GM23338 (cell line): Measurements from ENCODE around the gene SGO2. TPM values are rescaled to one million over a fixed set of nuclear protein-coding genes. Genes with fewer than 3 reads are reported as not detected.

ENCODE experiments used
- ATAC-seq: fragments of 200-7000 bp; cut with Tn5 transposase; 3 replicates; pipeline ENCODE4 v1.9.1; 2020
- DNase-seq: peaks from one replicate; pipeline ENCODE4 v3.0.0-alpha.2; 2015; ENCODE audit warnings: low spot score
- H2AFZ ChIP-seq: fragments of 200-600 bp; sonication (generic); 2 replicates; pipeline ENCODE4 v1.8.0; 2016; ENCODE audit warnings: antibody characterized with exemption, mild to moderate bottlenecking, moderate library complexity
- H3F3A ChIP-seq: fragments of 200-600 bp; sonication (generic); replicated peaks from 2 replicates; pipeline ENCODE4 v1.8.0; 2017; ENCODE audit warnings: antibody characterized with exemption, mixed run types, low read depth
- H3K27ac ChIP-seq: fragments of 200-600 bp; sonication (generic); 2 replicates; pipeline ENCODE4 v1.6.1; 2016; ENCODE audit warnings: low read depth
- H3K27me3 ChIP-seq: fragments of 200-600 bp; sonication (generic); 2 replicates; pipeline ENCODE4 v1.8.0; 2016; ENCODE audit warnings: mild to moderate bottlenecking, mixed run types, moderate library complexity; ENCODE audit not compliant: insufficient read depth
- H3K36me3 ChIP-seq: fragments of 200-600 bp; sonication (generic); 2 replicates; pipeline ENCODE4 v1.8.0; 2016; ENCODE audit warnings: mild to moderate bottlenecking; ENCODE audit not compliant: insufficient read depth
- H3K4me1 ChIP-seq: fragments of 200-600 bp; sonication (generic); 2 replicates; pipeline ENCODE4 v1.8.0; 2016; ENCODE audit warnings: mild to moderate bottlenecking, moderate library complexity; ENCODE audit not compliant: insufficient read depth
- H3K4me2 ChIP-seq: fragments of 200-600 bp; sonication (generic); 2 replicates; pipeline ENCODE4 v1.7.1; 2017; ENCODE audit warnings: mixed run types
- H3K4me3 ChIP-seq: fragments of 200-600 bp; sonication (generic); 2 replicates; pipeline ENCODE4 v1.6.1; 2016; ENCODE audit warnings: mixed run types
- H3K79me2 ChIP-seq: fragments of 200-600 bp; sonication (generic); replicated peaks from 2 replicates; pipeline ENCODE4 v1.8.0; 2017; ENCODE audit warnings: mild to moderate bottlenecking; ENCODE audit not compliant: insufficient read depth
- H3K9me2 ChIP-seq: fragments of 200-600 bp; sonication (generic); 2 replicates; pipeline ENCODE4 v1.8.0; 2017; ENCODE audit not compliant: insufficient read depth
- H4K20me1 ChIP-seq: fragments of 200-600 bp; sonication (generic); replicated peaks from 2 replicates; pipeline ENCODE4 v1.8.0; 2017; ENCODE audit warnings: mild to moderate bottlenecking; ENCODE audit not compliant: insufficient read depth
- H3K27ac Mint-ChIP-seq: 2 replicates; pipeline ENCODE4 v1.8.0; 2020; ENCODE audit warnings: inconsistent platforms, mild to moderate bottlenecking, moderate library complexity, mixed read lengths
- H3K27me3 Mint-ChIP-seq: 3 replicates; pipeline ENCODE4 v1.8.0; 2022; ENCODE audit warnings: low read depth, mild to moderate bottlenecking, moderate library complexity, mixed read lengths, inconsistent platforms; ENCODE audit not compliant: insufficient read depth, poor library complexity
- H3K36me3 Mint-ChIP-seq: 3 replicates; pipeline ENCODE4 v1.8.0; 2021; ENCODE audit warnings: low read depth, mild to moderate bottlenecking, inconsistent platforms, moderate library complexity, mixed read lengths
- H3K4me1 Mint-ChIP-seq: 3 replicates; pipeline ENCODE4 v1.8.0; 2020; ENCODE audit warnings: mild to moderate bottlenecking, inconsistent platforms, mixed read lengths
- H3K4me3 Mint-ChIP-seq: 3 replicates; pipeline ENCODE4 v1.8.0; 2021; ENCODE audit warnings: moderate library complexity, mild to moderate bottlenecking, inconsistent platforms, mixed read lengths
- H3K9me3 Mint-ChIP-seq: 3 replicates; pipeline ENCODE4 v1.8.0; 2020; ENCODE audit warnings: moderate library complexity, mild to moderate bottlenecking, inconsistent platforms, mixed read lengths
- EZH2 ChIP-seq: fragments of 200-600 bp; sonication (generic); IDR thresholded peaks from one replicate; pipeline ENCODE4 v1.8.0; 2017; ENCODE audit warnings: antibody characterized with exemption, mild to moderate bottlenecking, low read depth; ENCODE audit not compliant: unreplicated experiment
- EZH2phosphoT487 ChIP-seq: fragments of 200-600 bp; sonication (generic); IDR thresholded peaks from one replicate; pipeline ENCODE4 v1.8.1; 2018; ENCODE audit warnings: antibody characterized with exemption; ENCODE audit not compliant: unreplicated experiment
- JUNB ChIP-seq: IDR thresholded peaks from one replicate; pipeline ENCODE4 v1.6.1; 2016; ENCODE audit warnings: antibody characterized with exemption; ENCODE audit not compliant: unreplicated experiment
- POLR2AphosphoS5 ChIP-seq: IDR thresholded peaks from 2 replicates; pipeline ENCODE4 v1.6.1; 2016; ENCODE audit warnings: antibody characterized with exemption, low read depth
- STAT1 ChIP-seq: IDR thresholded peaks from one replicate; pipeline ENCODE4 v1.6.1; 2016; ENCODE audit warnings: antibody characterized with exemption; ENCODE audit not compliant: unreplicated experiment
- ZNF114 ChIP-seq: fragments of 250-450 bp; sonication (Bioruptor Pico); IDR thresholded peaks from 2 replicates; pipeline ENCODE4 v1.5.0; 2020; ENCODE audit warnings: mild to moderate bottlenecking, moderate library complexity
- polyA plus RNA-seq: library from polyadenylated mRNA; unstranded; fragments of >200 nt; fragmentation: Nextera tagmentation; extraction: Ambion mirVana; gene quantifications from 2 replicates; pipeline ENCODE4 v1.2.1, GENCODE V29; 2016
- total RNA-seq: library from RNA; depleted of rRNA; stranded (reverse); fragments of >200 nt; shearing (Covaris generic); gene quantifications from 2 replicates; pipeline ENCODE4 v1.2.3, GENCODE V29; 2014
- TF ChIP-seq, protein P1 (sequence below): IDR thresholded peaks from one replicate; pipeline ENCODE4 v1.6.1; 2018; ENCODE audit warnings: antibody characterized with exemption; ENCODE audit not compliant: unreplicated experiment

The SGO2 gene
- total and polyA plus RNA-seq, 2 experiments from 2014 or later = 32.6 to 47.7 TPM

DNA sequence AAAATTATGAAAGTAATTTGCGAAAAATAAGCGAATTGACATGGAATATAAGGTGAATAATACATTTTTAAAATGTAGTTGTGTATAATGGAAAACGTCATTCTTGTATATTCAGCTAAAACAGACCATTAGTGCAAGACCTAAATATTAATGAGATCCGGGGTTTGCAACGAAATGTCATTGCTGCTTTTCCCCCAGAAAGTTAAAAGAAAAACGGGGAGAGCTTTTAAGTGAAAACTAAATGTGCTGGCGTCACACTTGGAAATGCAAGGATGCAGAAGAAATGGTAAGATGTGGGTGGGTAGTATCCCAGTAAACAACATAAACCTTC, 491 bp upstream of the SGO2 start:
- H3K4me2 ChIP-seq = peak overlapping the region; percentile 91
- Mint-ChIP-seq H3K27me3 (no peaks in the 10 kb centered on the region), H3K36me3 (no peaks in the 10 kb centered on the region), H3K9me3 (no peaks in the 10 kb centered on the region), H3K4me1 (peaks cover 7% of the 10 kb centered on the region; the same call in 1 of the 3 replicates), H3K27ac (no peak overlapping the region), H3K4me3 (peak overlapping the region; percentile 90)
- peak overlapping the region; percentile 91 for H2AFZ ChIP-seq
- no peak for DNase-seq
- peaks cover 12% of the 10 kb centered on the region for H3K4me1 ChIP-seq
- peaks cover 42% of the 10 kb centered on the region for H3K79me2 ChIP-seq
- TF ChIP-seq ZNF114 (CRISPR knock-in tag) (no peak), EZH2phosphoT487 (no peak), EZH2 (no peak), STAT1 (no peak), JUNB (no peak), POLR2AphosphoS5 (no peak)
- TF ChIP-seq, protein P1, sequence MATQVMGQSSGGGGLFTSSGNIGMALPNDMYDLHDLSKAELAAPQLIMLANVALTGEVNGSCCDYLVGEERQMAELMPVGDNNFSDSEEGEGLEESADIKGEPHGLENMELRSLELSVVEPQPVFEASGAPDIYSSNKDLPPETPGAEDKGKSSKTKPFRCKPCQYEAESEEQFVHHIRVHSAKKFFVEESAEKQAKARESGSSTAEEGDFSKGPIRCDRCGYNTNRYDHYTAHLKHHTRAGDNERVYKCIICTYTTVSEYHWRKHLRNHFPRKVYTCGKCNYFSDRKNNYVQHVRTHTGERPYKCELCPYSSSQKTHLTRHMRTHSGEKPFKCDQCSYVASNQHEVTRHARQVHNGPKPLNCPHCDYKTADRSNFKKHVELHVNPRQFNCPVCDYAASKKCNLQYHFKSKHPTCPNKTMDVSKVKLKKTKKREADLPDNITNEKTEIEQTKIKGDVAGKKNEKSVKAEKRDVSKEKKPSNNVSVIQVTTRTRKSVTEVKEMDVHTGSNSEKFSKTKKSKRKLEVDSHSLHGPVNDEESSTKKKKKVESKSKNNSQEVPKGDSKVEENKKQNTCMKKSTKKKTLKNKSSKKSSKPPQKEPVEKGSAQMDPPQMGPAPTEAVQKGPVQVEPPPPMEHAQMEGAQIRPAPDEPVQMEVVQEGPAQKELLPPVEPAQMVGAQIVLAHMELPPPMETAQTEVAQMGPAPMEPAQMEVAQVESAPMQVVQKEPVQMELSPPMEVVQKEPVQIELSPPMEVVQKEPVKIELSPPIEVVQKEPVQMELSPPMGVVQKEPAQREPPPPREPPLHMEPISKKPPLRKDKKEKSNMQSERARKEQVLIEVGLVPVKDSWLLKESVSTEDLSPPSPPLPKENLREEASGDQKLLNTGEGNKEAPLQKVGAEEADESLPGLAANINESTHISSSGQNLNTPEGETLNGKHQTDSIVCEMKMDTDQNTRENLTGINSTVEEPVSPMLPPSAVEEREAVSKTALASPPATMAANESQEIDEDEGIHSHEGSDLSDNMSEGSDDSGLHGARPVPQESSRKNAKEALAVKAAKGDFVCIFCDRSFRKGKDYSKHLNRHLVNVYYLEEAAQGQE = no peak
- no peak overlapping the region for H3K27ac ChIP-seq
- H3K36me3 ChIP-seq = no peaks in the 10 kb centered on the region
- peaks cover 9% of the 10 kb centered on the region; the same call in 1 of the 2 replicates for H4K20me1 ChIP-seq
- H3K27me3 ChIP-seq = no peaks in the 10 kb centered on the region
- H3K9me2 ChIP-seq = no peaks in the 10 kb centered on the region
- H3F3A ChIP-seq = 0 out of 2 replicates have a peak, but pooled peaks cover 2% of the 10 kb centered on the region
- ATAC-seq = no peak
- H3K4me3 ChIP-seq = peak overlapping the region; percentile 94

- no peaks in the 10 kb centered on the region for H3K9me3 Mint-ChIP-seq
- no peaks in the 10 kb centered on the region for H3K36me3 ChIP-seq
- no peak overlapping the region for H3K4me3 ChIP-seq
- peaks cover 11% of the 10 kb centered on the region for H4K20me1 ChIP-seq
- H3K4me2 ChIP-seq = no peak overlapping the region
- H2AFZ ChIP-seq = no peak overlapping the region
- H3K4me1 ChIP-seq = peaks cover 12% of the 10 kb centered on the region
- peaks cover 7% of the 10 kb centered on the region; the same call in 2 of the 3 replicates for H3K4me1 Mint-ChIP-seq
- no peak overlapping the region for H3K27ac Mint-ChIP-seq
- H3K4me3 Mint-ChIP-seq = no peak overlapping the region
- H3K27me3 Mint-ChIP-seq = no peaks in the 10 kb centered on the region
- H3K27ac ChIP-seq = no peak overlapping the region
- no peaks in the 10 kb centered on the region for H3K27me3 ChIP-seq
- no peaks in the 10 kb centered on the region for H3K9me2 ChIP-seq
- TF ChIP-seq EZH2 (no peak), ZNF114 (CRISPR knock-in tag) (no peak), EZH2phosphoT487 (no peak)
- H3F3A ChIP-seq = 0 out of 2 replicates have a peak, but pooled peaks cover 2% of the 10 kb centered on the region
- peaks cover 45% of the 10 kb centered on the region for H3K79me2 ChIP-seq
- DNase-seq = no peak
- H3K36me3 Mint-ChIP-seq = no peaks in the 10 kb centered on the region; the same call in 2 of the 3 replicates
- ATAC-seq = no peak
Measured at GRCh38 chr2:200528228-200528627, 2.2 kb downstream of the SGO2 start.
